RWPE2 (cell line): Measurements from ENCODE around the gene TSPAN18.

Experiments
- ATAC-seq: fragments of 200-7000 bp; cut with Tn5 transposase; 3 replicates; pipeline ENCODE4 v1.9.1; 2021; ENCODE audit warnings: low read depth
- DNase-seq: peaks from one replicate; pipeline ENCODE4 v3.0.0-alpha.2; 2020; ENCODE audit warnings: low spot score
- H3K27ac ChIP-seq: fragments of 450-650 bp; 2 replicates; pipeline ENCODE4 v1.5.1; 2017; ENCODE audit warnings: mild to moderate bottlenecking; ENCODE audit not compliant: poor library complexity, severe bottlenecking
- H3K27me3 ChIP-seq: fragments of 250-450 bp; sonication (Bioruptor Pico); 2 replicates; pipeline ENCODE4 v1.5.1; 2021; ENCODE audit warnings: mild to moderate bottlenecking, moderate library complexity; ENCODE audit not compliant: insufficient read depth, poor library complexity, severe bottlenecking
- H3K36me3 ChIP-seq: fragments of 250-450 bp; sonication (Bioruptor Pico); 2 replicates; pipeline ENCODE4 v1.5.1; 2020; ENCODE audit warnings: low read depth, mild to moderate bottlenecking, moderate library complexity
- H3K4me1 ChIP-seq: fragments of 250-450 bp; sonication (Bioruptor Pico); 2 replicates; pipeline ENCODE4 v1.5.1; 2021; ENCODE audit warnings: mild to moderate bottlenecking, moderate library complexity; ENCODE audit not compliant: insufficient read depth, poor library complexity, severe bottlenecking
- H3K4me3 ChIP-seq: fragments of 250-450 bp; sonication (Bioruptor Pico); 2 replicates; pipeline ENCODE4 v1.5.1; 2021; ENCODE audit warnings: mild to moderate bottlenecking, moderate library complexity; ENCODE audit not compliant: severe bottlenecking
- H3K9me3 ChIP-seq: fragments of 250-450 bp; sonication (Bioruptor Pico); 2 replicates; pipeline ENCODE4 v1.5.1; 2021; ENCODE audit warnings: mild to moderate bottlenecking, moderate library complexity; ENCODE audit not compliant: severe bottlenecking
- CTCF ChIP-seq: fragments of 450-650 bp; IDR thresholded peaks from one replicate; pipeline ENCODE4 v1.5.1; 2017; ENCODE audit warnings: mild to moderate bottlenecking, moderate library complexity; ENCODE audit not compliant: poor library complexity, severe bottlenecking

The TSPAN18 gene

DNA sequence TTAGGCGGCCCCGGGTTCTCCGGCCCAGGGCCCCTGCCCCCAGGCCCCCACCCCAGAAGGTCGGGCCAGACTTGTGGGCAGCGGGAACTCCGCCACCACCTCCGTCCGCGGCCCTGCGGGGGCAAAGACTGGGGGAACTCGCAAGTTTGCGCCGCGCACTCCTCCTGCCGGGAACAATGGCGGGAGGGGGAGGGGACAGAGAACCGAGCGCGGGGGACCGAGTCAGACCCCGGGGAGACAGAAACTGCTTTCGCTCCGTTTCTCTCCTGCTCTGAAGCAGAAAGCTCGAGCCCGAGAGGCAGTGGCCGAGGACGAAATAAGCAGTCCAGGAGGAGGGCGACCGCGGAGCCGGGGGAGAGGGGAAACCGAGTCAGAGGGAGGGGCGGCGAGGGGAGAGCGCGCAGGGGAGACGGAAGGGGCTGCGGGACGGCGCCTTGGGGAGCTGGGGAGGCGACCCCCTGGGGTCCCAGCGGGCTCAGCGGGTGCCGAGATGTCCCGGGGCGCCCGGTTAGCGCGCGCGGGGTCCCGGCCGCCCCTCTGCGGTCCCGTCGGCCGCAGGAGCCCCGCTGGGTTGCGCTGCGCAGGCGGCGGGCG is 223.4 kb downstream of the TSPAN18 start:
- no peaks in the 10 kb centered on the region for H3K9me3 ChIP-seq
- H3K27ac ChIP-seq: peak overlapping the region; percentile 25
- DNase-seq: no peak
- no peaks in the 10 kb centered on the region for H3K36me3 ChIP-seq
- no peak for TF ChIP-seq CTCF
- H3K4me1 ChIP-seq: peaks cover 4% of the 10 kb centered on the region
- H3K4me3 ChIP-seq: peak overlapping the region; percentile 85
- ATAC-seq: no peak
- H3K27me3 ChIP-seq: no peaks in the 10 kb centered on the region

GRCh38 chr11:44950625-44951476 is 224.1 kb downstream of the TSPAN18 start, which contains the start of gene TP53I11:
Gene TP53I11 (minus strand): TSS chr11:44950883. CDS start chr11:44938335, 12,548 bp downstream.
- Histone ChIP-seq H3K27me3 (no peaks in the 10 kb centered on the region), H3K27ac (peak within 1 kb of the TSS; percentile 25), H3K4me3 (peak within 1 kb of the TSS; percentile 85), H3K9me3 (no peaks in the 10 kb centered on the region), H3K36me3 (no peaks in the 10 kb centered on the region), H3K4me1 (peaks cover 8% of the 10 kb centered on the region)
- no peak for DNase-seq
- peak; percentile 83 for TF ChIP-seq CTCF
- peak; percentile 80 for ATAC-seq

GRCh38 chr11:44952082-44952481 is 225.3 kb downstream of the TSPAN18 start:
- no peak for TF ChIP-seq CTCF
- Histone ChIP-seq H3K36me3 (no peaks in the 10 kb centered on the region), H3K27me3 (no peaks in the 10 kb centered on the region), H3K4me1 (peaks cover 8% of the 10 kb centered on the region), H3K4me3 (no peak overlapping the region), H3K27ac (no peak overlapping the region), H3K9me3 (no peaks in the 10 kb centered on the region)
- DNase-seq (no peak), ATAC-seq (no peak)

DNA sequence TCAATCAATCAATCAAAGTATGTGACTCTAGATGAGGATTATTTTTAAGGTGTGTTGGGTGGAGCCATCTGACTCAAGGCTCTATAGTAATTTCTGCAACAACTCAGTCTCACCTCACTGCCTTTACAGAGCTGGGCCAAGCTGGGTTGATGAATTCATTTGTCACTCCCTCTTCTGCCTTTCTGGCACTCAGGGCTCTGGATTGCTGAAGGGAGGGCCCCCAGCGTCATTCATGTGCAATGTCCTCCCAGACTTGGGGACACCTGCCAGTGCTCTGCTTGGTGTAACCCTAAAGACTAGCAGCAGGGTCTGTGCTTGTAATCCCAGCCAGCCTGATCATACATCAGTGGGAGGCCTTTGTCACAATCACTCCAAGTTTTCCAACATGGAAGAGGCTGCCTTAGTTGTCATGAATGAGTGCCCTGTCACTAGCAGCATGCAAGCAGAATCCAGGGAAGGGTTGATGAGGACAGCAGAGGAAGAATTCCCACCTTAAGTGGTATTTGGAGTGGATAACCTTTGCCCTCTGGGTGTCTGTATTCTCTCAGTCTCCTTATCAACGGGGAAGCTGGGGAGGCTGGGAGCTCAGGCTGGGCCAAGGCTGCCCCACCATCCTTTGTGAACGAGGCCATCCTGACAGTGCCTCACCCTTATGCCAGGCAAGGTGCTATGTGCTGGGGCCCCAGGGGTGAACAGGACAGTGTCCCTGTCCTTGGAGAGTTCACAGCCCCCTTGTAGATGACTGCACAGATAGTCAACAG is 225.9 kb downstream of the TSPAN18 start:
- Histone ChIP-seq H3K4me3 (no peak overlapping the region), H3K36me3 (no peaks in the 10 kb centered on the region), H3K27ac (no peak overlapping the region), H3K27me3 (no peaks in the 10 kb centered on the region), H3K4me1 (peaks cover 8% of the 10 kb centered on the region), H3K9me3 (no peaks in the 10 kb centered on the region)
- DNase-seq: no peak
- ATAC-seq: no peak
- no peak for TF ChIP-seq CTCF
